ENCODE data around the gene PRKRA. TPM values are rescaled to one million over a fixed set of nuclear protein-coding genes. Genes with fewer than 3 reads are reported as not detected.

Gene PRKRA
- total and polyA plus RNA-seq, 9 of the 15 experiments (the other 6 are each of a cell fraction or from before 2014, with no cell fraction given) = 14.1 to 78.1 (median 52.3) TPM

DNA sequence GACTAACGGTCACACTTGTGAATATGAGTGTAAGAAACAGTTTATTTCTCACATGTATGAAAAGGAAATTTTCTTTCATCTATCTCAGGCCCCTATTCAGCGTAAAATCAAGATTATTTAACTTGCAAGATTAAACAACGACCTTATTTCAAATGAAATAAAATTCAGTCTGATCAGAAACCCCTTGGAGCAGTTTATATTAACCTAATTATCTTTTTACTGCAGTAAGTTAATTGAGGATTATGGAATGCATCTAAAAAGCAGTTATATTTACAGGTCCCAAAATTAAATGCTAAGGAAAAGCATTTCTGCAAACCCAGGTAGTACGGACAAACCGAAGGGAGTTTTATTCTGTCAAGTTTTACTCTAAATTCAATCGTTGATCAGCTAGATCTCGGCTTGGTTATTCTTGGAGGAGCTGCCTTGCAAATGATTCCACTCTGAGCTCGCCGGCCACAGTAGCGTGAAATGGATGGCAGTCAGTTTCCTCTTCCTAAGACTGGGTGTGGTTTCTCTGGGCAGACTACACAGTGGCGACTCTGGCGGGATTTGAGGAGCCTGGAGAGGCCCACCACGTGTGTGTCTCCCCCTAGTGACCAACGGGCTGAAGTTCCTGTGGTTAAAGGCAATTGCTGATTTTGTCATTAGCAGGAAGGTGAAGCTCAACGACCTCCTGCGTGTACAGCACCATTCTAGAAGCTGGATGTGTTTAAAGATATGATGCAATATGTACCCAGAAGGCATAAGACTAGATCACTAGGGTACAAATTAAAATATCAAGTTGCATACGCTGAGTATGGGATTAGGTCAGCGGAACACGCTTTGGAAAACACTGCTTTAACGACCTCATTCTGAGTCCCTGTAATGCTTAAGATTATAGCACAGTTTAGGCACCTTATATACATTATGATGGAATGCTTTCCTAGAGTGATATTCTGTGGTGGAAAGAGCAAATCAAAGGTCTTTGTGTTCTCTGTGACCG is 36.4 kb downstream of the PRKRA start (continued):
- TF ChIP-seq RFX5 (IDR thresholded peaks at IDR 0.05; ENCODE audit: low read depth, low read length) (peak; percentile 28; the same call in 1 of the 2 replicates), ELF1 (tag; IDR thresholded peaks at IDR 0.05) (peak; percentile 42; the same call in 1 of the 2 replicates), GTF2E2 (tag; IDR thresholded peaks at IDR 0.05) (peak; percentile 72), EGR1 (conservative IDR thresholded peaks at IDR 0.05) (no peak), ZNF165 (CRISPR knock-in tag; IDR thresholded peaks at IDR 0.05; ENCODE audit: borderline replicate concordance) (no peak), FOXK2 (conservative IDR thresholded peaks at IDR 0.05 in 1 of 2, IDR thresholded peaks at IDR 0.05 in 1 of 2; ENCODE audit: low read depth in 2 of 2) (peak in 1 of 2 experiments; percentile 64; a peak in 2 of 4 replicates), RBM34 (IDR thresholded peaks at IDR 0.05; ENCODE audit: borderline replicate concordance, insufficient read depth, low read length) (no peak), ZBTB40 (IDR thresholded peaks at IDR 0.05) (no peak), ZBTB40 (CRISPR knock-in tag; IDR thresholded peaks at IDR 0.05) (no peak), ZNF23 (CRISPR knock-in tag; IDR thresholded peaks at IDR 0.05) (no peak), RHOXF2B (CRISPR knock-in tag; conservative IDR thresholded peaks at IDR 0.05) (no peak), ZNF280A (IDR thresholded peaks at IDR 0.05; ENCODE audit: low read depth, partially characterized antibody) (no peak), ZFP30 (CRISPR knock-in tag; IDR thresholded peaks at IDR 0.05; ENCODE audit: borderline replicate concordance) (no peak), SRSF9 (IDR thresholded peaks at IDR 0.05; ENCODE audit: borderline replicate concordance, low read depth, low read length) (no peak)
- TF ChIP-seq, protein P1, sequence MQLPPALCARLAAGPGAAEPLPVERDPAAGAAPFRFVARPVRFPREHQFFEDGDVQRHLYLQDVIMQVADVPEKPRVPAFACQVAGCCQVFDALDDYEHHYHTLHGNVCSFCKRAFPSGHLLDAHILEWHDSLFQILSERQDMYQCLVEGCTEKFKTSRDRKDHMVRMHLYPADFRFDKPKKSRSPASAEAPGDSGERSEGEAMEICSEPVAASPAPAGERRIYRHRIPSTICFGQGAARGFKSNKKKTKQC (CRISPR knock-in tag; IDR thresholded peaks at IDR 0.05) = peak; percentile 77

All from K562 (cell line).